B cell (primary cell): ENCODE data around the gene PCDHB6.

Experiments
- EZH2 ChIP-seq: IDR thresholded peaks from 2 replicates; pipeline ENCODE4 v1.6.1; 2012; ENCODE audit warnings: borderline replicate concordance, low read depth, mild to moderate bottlenecking, moderate library complexity, low read length; ENCODE audit not compliant: insufficient read depth, poor library complexity, severe bottlenecking
- TF ChIP-seq, protein P1 (sequence below): fragments of 200-600 bp; IDR thresholded peaks from one replicate; pipeline ENCODE4 v1.8.0; 2022; ENCODE audit warnings: antibody characterized with exemption, mild to moderate bottlenecking

DNA sequence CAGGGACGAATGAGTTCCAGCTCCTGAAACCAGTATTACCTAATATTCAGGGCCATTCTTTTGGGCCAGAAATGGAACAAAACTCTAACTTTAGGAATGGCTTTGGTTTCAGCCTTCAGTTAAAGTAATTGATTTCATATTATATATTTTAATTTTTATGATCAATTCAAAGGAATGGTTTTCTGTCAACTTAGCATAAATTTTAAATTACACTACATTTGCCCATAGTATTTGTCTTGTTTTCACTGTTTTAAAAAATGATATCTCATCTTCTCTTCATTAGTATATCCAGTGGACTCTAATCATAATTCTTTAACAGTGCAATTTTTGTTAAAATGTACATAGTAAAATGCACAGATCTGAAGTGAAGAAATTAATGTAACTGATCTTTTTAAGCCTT lies 30.5 kb downstream of the PCDHB6 start:
- TF ChIP-seq, protein P1, sequence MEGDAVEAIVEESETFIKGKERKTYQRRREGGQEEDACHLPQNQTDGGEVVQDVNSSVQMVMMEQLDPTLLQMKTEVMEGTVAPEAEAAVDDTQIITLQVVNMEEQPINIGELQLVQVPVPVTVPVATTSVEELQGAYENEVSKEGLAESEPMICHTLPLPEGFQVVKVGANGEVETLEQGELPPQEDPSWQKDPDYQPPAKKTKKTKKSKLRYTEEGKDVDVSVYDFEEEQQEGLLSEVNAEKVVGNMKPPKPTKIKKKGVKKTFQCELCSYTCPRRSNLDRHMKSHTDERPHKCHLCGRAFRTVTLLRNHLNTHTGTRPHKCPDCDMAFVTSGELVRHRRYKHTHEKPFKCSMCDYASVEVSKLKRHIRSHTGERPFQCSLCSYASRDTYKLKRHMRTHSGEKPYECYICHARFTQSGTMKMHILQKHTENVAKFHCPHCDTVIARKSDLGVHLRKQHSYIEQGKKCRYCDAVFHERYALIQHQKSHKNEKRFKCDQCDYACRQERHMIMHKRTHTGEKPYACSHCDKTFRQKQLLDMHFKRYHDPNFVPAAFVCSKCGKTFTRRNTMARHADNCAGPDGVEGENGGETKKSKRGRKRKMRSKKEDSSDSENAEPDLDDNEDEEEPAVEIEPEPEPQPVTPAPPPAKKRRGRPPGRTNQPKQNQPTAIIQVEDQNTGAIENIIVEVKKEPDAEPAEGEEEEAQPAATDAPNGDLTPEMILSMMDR = no peak
- TF ChIP-seq EZH2 = no peak
